GM10847 (cell line): ENCODE measurements around the gene HGD.

ENCODE experiments used
- POLR2A ChIP-seq: IDR thresholded peaks from 2 replicates; pipeline ENCODE4 v1.6.1; 2011; ENCODE audit not compliant: insufficient read length; ENCODE audit errors: extremely low read depth

The HGD gene

DNA sequence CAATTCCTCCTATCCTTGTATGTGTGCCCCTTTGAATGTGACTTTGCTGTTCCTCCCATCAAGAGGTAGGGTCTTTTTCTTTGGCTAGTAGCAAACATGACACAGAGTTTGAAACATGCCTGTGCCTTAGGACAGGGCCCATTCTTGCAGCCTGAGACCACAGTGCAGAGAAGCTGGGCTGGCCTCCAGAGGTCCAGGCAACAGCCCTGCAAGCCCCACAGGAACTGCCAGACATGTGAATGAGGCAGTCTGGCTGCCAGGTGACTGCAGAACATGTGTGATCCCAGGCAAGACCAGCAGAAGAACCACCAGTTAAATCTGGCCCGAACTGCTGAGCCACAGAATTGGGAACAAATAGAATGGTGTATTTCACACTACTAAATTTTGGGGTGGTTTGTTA lies 1.2 kb upstream of the HGD start:
- TF ChIP-seq POLR2A = no peak

DNA sequence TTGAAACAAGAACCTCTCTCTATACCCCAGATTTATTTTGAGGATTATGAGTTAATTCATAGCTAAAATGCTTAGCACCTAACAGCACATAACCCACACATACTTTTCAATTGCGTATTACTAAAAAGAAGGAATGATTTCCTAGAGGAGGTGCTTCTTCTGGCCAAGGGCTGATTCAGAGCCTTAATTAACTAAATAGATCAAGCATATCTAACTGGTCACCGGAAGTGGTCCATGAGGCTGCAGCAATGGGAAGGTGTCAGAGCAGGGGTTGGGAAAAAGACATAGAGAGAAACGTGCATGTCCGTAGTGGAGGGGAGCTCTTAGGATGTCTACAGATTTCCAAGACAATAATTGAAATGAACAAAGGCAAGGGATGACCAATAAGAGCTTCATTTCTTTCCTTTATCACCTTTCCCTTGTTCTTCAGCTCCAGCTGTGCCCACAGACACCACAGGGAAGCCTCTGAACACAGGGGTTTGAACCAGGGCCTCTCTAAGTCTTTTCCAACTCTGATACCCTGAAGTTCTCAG lies 467 bp downstream of the HGD start:
- no peak for TF ChIP-seq POLR2A

- TF ChIP-seq POLR2A = no peak
These were observed 1.0 kb downstream of the HGD start for GRCh38 chr3:120681018-120681417.

DNA sequence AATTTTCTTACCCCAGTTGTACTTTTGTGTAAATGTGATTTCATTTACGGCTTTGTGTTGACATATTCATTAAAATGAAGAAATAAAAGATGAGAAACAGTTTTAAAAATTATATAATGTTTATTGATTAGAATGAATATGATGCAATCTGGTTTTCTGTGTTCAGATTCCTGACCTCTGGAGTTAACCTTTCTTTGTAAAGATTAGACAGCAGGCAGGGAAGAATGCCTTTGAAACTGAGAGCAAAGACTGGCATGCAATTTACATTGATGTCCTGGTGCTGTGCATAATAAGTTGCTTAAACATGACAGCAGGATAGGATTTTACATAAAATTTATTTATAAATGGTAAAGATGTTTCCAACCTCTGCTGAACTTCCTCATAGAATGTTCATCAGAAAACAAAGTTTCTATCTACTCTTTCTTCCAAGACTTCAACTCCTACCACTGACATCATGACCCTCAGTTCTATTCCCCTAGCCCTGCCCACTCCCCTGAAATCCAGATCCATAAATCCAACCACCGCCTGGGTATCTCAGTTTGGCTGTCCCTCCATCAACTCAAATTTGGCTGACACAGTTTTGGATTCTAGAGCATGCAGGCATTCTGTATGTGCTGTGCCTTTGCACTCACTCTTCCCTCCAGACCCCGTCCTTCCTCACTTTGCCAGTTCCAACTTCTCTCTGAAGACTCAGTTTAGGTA lies 1.7 kb downstream of the HGD start:
- TF ChIP-seq POLR2A = no peak

DNA sequence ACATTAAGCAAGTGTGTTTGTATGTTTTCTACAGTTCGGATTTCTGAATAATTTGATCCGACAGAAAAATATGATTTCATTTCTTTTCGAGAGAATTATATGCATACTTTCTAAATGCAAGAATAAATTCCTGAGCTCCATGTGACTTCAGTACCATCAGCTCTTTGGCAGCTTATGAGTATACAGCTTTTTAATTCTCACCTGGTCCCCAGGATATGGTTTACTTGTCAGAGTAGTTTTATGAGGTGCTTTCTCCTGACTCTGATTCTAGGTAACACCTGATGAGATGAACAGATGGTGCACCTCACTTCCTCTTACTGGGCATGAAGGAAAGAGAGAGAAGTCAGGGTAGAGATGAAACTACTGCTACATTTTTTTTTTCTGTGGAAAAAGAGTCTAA lies 3.1 kb downstream of the HGD start:
- TF ChIP-seq POLR2A = no peak

- no peak for TF ChIP-seq POLR2A
These were observed 3.6 kb downstream of the HGD start for GRCh38 chr3:120678331-120678947.

- no peak for TF ChIP-seq POLR2A
These were observed 8.9 kb downstream of the HGD start for GRCh38 chr3:120673116-120673515.

DNA sequence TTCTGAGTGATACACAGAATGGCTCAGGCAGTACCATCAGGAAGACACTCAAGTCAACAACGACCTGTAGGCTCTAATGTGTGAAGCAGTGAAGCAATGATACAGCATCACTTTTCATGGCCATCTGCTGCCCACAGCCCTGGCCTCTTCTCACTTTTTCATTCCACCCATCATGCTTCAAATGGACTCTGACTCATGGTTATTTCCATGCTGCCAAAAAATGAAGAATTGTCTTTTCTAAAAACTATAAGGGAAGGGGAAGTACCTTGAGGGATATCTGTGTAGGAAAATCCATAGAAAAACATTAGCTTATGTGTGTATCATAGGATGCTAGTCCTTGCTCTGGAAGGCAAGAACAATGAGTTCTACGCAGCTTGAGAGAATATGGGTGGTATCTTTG lies 11.5 kb downstream of the HGD start:
- no peak for TF ChIP-seq POLR2A

DNA sequence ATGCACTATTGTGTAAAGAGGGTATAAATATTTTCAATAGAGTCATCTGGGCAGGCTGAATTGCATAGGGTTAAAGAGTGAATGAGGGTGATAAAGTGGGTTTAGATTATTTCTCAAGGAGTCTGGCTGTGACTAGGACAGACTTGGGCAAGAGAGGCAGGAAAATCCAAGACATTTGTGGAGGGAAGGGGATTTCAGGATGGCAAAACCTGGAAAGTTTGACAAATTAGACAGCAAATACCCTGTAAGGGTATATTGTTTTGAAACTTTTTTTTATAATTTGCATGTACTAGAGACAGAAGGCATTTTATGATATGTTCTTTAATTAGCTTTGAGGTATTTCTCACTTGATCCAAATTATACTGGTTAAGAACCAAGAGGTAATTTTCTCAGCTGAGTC lies 17.1 kb downstream of the HGD start:
- no peak for TF ChIP-seq POLR2A

- no peak for TF ChIP-seq POLR2A
These were observed 20.1 kb downstream of the HGD start for GRCh38 chr3:120661945-120662344.

DNA sequence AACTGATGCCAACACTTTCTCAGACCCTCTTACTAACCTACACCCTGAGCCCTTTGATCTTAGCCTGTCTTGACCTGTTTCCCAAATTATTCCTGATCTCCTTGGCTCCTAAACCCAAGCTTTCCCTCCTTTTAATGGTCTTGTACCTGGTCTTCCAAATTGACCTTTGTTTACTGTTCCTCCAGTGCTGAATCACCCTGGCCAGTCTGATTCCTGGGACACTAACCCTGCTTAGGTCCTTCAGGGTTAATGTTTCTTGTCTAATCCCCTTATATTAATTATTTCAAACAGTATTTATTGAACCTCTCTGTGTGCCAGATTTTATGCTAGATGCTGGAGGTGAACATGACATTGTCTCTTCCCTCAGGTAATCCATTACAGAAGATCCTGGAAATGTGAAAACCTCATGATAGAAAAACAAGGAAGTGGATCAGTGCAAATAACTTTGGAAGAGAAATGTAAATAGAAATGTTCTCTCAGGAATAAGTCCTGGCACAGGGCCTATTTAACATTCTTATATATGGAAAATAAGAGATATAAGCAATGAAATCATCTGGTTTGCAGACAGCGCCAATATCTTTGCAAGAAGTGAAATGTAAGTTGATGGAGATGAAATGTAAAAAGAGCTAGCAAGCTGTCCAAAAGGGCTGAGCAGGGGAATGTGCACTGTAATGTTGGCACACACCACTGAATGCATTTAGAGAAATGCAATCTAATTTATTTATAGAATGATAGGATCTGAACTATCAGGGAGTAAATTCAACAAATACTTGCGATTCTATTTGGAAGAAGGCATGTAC lies 20.7 kb downstream of the HGD start:
- no peak for TF ChIP-seq POLR2A

DNA sequence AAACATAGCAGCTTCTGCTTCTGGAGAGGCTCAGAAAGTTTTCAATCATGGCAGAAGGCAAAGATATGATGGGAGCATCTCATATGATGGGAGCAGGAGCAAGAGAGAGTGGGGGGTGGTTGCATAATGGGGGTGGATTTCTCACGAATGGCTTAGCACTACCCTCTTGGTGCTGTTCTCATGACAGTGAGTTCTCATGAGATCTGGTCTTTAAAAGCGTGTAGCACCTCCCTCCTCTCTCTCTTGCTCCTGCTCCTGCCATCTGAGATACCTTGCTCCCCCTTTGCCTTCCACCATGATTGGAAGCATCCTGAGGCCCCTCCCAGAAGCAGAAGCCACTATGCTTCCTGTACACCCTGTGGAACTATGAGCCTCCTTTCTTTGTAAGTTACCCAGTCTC lies 22.2 kb downstream of the HGD start:
- no peak for TF ChIP-seq POLR2A

GRCh38 chr3:120659285-120659684 lies 22.8 kb downstream of the HGD start:
- TF ChIP-seq POLR2A = no peak

DNA sequence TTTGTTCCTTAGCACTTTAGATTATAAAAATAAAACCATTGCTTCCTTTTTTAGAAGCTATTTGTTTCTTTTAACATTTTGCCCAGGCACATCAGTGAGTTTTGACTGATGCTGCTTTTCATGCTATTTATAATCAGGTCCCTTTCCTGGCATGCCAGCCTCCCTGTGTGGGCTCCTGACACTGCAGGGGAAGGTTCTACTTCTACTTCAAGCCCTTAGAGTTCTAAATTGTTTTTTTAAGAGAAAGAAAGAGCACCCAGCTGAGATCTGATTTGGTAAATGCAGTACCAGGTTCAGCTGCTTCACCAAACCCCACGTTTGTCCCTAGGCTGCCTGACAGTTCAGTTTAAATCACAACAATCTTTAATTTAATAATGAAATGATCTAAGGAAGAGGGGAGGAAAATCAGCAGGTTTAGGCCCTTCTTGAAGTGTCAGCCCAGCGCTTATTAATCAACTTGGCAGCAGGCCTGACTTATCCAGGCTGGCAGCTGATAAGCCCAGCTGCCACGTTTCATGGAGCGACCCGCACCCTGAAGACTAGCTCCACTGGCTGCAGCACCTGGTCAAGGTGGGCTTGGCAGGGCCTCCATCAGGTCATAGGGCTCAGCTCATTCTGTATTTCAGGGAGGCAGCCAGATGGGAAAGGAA lies 29.0 kb downstream of the HGD start:
- TF ChIP-seq POLR2A = no peak

GRCh38 chr3:120652281-120652680 lies 29.8 kb downstream of the HGD start:
- no peak for TF ChIP-seq POLR2A

DNA sequence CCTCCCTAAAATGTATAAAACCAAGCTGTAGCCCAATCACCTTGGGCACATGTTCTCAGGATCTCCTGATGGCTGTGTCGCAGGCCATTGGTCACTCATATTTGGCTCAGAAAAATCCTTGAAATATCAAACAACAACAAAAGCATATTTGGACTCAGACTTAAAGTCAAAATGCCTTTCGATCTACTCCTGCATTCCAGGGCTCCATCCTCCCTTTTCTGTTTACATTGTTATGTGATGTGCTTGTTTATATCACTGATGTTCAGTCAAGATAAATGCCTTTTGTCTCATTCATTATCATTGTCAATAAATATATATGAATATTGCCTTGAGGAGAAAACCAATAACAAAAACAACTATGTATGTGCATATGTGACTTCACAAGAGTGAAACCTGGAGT lies 31.7 kb downstream of the HGD start:
- TF ChIP-seq POLR2A = no peak

DNA sequence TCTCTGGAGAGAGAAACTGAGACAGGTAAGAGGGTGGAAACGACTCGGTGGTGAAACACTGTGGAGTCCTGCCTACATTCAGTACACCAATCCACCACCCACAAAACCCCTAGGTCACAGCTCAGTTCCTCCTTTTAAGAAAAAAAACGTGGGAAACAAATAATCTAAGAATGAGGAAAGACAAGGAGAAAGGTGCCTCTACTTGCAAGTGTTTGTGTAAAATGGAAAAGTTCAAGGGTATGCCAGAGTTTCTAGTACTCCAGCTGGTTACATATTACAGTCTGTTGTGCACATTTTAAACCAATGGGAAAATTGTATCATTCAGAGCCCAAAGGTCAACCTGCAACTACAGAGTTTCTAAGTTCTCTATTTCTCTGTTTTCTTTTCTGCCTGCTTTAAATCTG lies 32.2 kb downstream of the HGD start:
- TF ChIP-seq POLR2A = no peak
